Spinal cord (tissue), 10 donors: ENCODE measurements around the gene ENTPD8. TPM values are rescaled to one million over a fixed set of nuclear protein-coding genes. Genes with fewer than 3 reads are reported as not detected.
A peak's percentile ranks its signal among the peaks of the same experiment; 100 is the strongest.

Experiments
- DNase-seq, 6 donors: peaks; one replicate each; pipeline versions ENCODE4 v3.0.0 to v3.0.0-alpha.2; 2013 to 2015; ENCODE audit warnings: low spot score in 6 of 6, low read depth in 4 of 6
- H3K27ac ChIP-seq: one replicate; pipeline ENCODE4 v1.5.1; 2013; ENCODE audit warnings: low read depth, low read length, control low read depth
- H3K27me3 ChIP-seq: one replicate; pipeline ENCODE4 v1.6.1; 2013; ENCODE audit warnings: low read length; ENCODE audit not compliant: control insufficient read depth, insufficient read depth
- H3K36me3 ChIP-seq: one replicate; pipeline ENCODE4 v1.6.1; 2013; ENCODE audit warnings: low read length; ENCODE audit not compliant: control insufficient read depth, insufficient read depth
- H3K4me1 ChIP-seq: one replicate; pipeline ENCODE4 v1.6.1; 2013; ENCODE audit warnings: low read length; ENCODE audit not compliant: control insufficient read depth, insufficient read depth
- H3K4me3 ChIP-seq: one replicate; pipeline ENCODE4 v1.5.1; 2013; ENCODE audit warnings: low read depth, low read length, control low read depth
- H3K9me3 ChIP-seq: one replicate; pipeline ENCODE4 v1.6.1; 2013; ENCODE audit warnings: low read length; ENCODE audit not compliant: control insufficient read depth, insufficient read depth
- WGBS: methylation state at CpG from one replicate; pipeline ENCODE4 v1.1.5; 2013; ENCODE audit warnings: missing lambda C conversion rate; ENCODE audit not compliant: insufficient coverage; 5-methylcytosine and 5-hydroxymethylcytosine counted together
- polyA plus RNA-seq, 2 donors: library from polyadenylated mRNA; unstranded; fragments of 120-200 nt; gene quantifications; one replicate each; pipeline ENCODE4 v1.2.1, GENCODE V29; 2013; ENCODE audit not compliant: insufficient read length in 2 of 2
- total RNA-seq, 2 donors: library from RNA; depleted of rRNA in 1 of 2; stranded (reverse); fragments of 120-200 nt in 1 of 2; fragments of >200 nt in 1 of 2; gene quantifications; one replicate each; pipeline versions ENCODE4 v1.2.3 to v1.2.4, GENCODE V29; 2013 to 2014
- donor health status: healthy.

ENTPD8 gene
- total and polyA plus RNA-seq, 4 donors: 0.39 to 1.1 (median 0.90) TPM; not detected in 1

DNA sequence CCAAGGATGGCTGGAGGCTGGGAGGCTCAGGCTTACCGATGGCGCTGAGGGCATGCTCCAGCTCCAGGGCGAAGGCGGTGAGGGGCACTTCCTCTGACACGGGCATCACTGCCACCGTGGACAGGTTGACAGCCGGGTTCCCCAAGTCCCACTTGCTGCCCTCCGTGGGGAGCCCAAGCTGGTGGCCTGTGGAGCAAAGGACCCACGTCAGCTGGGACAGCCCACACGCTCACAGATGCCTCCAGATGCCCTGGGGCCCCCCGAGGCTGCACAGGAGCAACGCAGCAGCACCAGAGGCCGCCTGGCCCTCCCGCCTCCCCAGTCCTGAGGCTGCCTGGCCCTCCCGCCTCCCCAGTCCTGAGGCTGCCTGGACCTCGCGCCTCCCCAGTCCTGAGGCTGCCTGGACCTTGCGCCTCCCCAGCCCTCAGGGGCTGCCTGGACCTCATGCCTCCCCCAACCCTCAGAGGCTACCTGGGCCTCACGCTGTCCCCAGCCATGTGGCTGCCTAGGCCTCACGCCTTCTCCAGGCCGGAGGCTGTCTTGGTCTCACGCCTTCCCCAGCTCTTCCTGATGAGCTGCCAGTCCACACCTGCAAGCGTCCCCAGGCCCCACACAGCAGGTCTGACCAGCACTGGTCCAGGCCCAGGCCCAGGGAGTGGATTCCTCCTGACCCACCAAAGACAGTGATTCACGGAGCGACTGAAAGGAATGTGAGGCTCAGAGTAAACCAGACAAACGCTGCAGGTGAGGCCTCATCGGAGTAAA lies 43.6 kb upstream of the ENTPD8 start:
- no peak for DNase-seq
- Histone ChIP-seq H3K36me3 (peaks cover 27% of the 10 kb centered on the region), H3K27ac (no peak overlapping the region), H3K9me3 (no peaks in the 10 kb centered on the region), H3K27me3 (no peaks in the 10 kb centered on the region), H3K4me1 (peaks cover 36% of the 10 kb centered on the region), H3K4me3 (no peak overlapping the region)
- 92% methylated on average over 27 of the region's 27 CpGs for WGBS

DNA sequence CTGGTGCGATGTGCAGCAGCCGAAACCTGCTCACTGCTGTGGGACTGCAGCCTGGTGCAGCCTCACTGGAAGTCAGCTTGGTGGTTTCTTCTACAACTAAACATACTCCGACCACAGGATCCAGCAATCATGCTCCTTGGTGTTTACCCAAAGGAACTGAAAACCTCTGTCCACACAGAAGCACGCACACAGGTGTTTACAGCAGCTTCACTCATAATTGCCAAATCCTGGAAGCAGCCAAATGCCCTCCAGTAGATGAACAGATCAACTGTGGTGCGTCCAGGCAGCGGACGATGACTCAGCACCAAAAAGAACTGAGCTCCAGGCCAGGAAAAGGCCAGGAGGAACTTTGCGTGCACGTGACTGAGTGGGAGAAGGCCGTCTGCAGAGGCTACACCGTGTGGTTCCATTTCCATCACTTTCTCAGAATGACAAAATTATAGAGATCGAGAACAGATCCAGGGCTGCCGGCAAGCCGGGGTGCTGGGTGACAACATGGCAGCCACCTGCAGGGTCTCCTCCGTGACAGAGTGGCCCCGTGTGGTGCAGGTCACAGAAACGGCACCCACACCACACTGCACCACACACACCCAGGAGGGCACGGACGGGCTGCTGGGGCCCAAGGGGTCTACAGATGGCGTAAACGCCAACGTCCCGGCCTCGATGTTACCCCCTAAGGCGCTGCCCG lies 41.1 kb upstream of the ENTPD8 start:
- Histone ChIP-seq H3K27me3 (no peaks in the 10 kb centered on the region), H3K4me1 (peaks cover 39% of the 10 kb centered on the region), H3K36me3 (peaks cover 32% of the 10 kb centered on the region), H3K4me3 (no peak overlapping the region), H3K9me3 (no peaks in the 10 kb centered on the region), H3K27ac (no peak overlapping the region)
- 90% methylated on average over 20 of the region's 26 CpGs for WGBS
- DNase-seq: no peak

DNA sequence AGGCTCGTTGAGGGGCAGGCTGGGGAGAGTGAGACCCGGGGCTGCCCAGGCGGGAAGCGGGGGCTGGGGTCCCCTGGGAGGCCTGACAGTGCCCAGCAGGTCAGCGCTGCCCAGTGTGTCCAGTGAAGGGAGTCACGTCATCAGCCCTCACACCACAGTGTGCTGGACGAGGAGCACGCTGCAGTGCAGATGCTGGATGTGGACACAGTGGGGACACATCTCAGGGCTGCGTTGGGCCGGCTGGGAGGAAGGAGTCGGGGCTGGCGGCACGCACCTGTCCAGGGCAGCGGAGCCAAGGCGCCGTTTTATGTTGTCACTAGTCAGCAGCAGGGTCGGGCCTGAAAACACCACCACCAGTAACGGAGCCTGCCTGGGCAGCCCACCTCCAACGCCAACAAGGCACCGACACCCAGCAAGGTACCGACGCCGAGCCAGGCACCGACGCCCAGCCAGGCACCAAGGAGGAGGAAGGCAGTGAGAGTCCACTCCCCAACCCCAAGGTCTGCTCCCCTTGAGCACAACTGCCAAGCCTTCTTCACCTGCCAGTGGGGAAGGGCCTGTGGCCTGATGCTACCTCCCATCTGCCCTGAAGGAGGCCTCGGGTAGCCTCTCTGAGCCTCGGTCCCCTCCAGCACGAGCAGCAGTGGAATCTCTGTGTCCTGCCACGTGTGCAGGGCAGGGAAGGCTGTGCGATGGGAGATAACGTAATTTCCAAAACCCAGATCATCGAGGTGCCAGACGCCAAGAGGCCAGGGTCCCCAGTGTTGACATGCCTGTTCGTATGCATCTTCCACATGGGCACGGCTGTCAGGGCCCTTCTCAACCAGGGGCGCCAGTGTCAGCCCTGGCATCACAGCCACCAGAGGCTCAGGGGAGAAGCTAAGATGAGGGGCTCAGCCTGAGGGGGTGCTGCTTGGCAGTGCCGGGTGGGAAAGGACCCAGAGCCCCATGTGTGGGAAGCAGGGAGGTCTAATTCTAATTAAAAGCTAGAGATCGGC lies 39.8 kb upstream of the ENTPD8 start:
- H3K36me3 ChIP-seq: peaks cover 29% of the 10 kb centered on the region
- no peak overlapping the region for H3K4me3 ChIP-seq
- no peaks in the 10 kb centered on the region for H3K27me3 ChIP-seq
- whole genome bisulfite sequencing: 90% methylated on average over 30 of the region's 38 CpGs
- H3K27ac ChIP-seq: no peak overlapping the region
- no peak for DNase-seq
- H3K9me3 ChIP-seq: no peaks in the 10 kb centered on the region
- peaks cover 27% of the 10 kb centered on the region for H3K4me1 ChIP-seq

DNA sequence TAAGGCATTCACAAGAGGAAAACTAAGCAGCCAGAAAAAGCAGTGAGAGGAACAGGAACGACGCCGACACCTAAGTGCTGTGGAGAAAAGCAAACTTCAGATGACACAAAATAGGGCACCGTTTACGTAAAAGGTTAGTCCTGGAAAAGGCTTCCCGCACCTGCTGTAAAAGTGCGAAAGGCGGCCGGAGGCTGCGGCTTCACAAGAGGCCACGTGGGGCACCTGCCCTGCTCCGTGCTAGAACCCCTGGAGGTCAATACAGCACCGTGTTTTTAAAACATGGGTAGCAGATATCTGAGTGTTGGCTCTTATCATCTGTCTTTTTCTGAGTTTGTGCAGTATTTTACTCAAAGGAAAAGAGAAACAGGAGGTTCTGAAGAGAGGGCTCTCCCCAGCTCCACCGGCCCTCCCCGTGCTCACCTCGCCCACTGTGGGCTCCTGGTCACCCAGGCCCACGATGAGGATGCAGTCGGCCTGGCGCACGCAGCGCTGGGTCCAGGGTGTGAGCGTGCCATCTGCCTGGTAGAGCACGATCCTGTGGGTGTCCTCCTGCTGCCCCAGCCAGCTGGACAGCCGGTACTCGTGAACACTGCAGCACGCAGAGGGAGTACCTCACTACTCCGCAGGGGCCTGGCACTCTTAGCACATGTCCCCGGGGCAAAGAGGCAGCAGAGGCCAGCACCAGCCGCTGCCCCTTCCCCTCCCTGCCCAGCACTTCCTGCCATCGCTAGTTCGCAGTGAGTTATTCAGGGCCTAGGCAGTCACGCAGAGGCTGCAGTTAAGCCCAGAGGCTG lies 38.9 kb upstream of the ENTPD8 start:
- H3K9me3 ChIP-seq: peaks cover 4% of the 10 kb centered on the region
- no peak for DNase-seq
- peaks cover 27% of the 10 kb centered on the region for H3K4me1 ChIP-seq

DNA sequence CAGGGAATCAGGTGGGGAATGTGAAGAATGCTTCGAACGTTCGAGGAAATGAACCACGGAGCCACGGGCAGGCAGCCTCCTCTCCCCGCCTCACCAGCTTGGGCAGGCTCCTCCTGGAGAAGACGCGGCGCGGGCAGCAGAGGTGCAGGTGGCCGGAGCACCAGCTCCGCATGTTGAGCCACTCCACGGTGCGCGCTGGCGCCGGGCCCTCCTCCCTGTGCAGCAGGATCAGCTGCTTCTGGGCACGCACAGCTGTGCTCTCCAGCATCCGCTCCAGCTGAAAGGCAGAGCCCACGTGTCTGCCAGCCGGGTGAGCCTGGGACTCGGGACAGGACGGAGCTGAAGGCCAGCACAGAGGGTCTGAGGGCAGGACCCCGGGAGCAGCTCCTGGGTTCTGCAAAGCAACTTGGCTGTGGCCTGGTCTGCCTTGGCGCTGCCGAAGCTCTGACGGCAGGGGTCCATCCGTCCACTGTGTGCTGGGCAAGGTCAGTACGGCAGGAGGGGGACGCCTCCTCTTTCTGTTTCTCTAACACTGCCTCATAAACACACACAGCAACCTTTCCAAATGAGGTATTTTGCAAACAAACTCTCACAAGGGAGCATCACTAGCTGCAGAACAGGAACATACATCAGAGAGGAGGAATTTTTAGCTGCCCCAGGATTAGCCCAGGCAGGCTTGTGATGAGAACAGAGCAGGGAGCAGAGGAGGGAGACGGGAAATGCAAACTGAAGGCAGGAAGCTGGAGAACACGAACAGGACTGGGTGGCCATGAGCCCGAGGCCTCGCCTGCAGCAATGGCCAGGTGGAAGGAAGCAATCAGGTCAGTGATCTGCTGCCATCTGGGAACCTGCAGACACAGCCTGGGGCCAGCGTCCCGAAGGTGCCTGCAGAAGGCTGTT lies 38.1 kb upstream of the ENTPD8 start:
- Histone ChIP-seq H3K9me3 (peaks cover 4% of the 10 kb centered on the region), H3K4me1 (peaks cover 27% of the 10 kb centered on the region), H3K27me3 (no peaks in the 10 kb centered on the region), H3K36me3 (peaks cover 25% of the 10 kb centered on the region), H3K27ac (peak overlapping the region; percentile 16), H3K4me3 (no peak overlapping the region)
- DNase-seq: peak in 2 of 6 donors; percentile 61 to 66
- 52% methylated on average over 34 of the region's 36 CpGs for WGBS

More for the DNA sequence above, 38.9 kb upstream of the ENTPD8 start:
- peaks cover 25% of the 10 kb centered on the region for H3K36me3 ChIP-seq
- WGBS: 81% methylated on average over 32 of the region's 32 CpGs
- no peak overlapping the region for H3K4me3 ChIP-seq
- H3K27ac ChIP-seq: no peak overlapping the region
- H3K27me3 ChIP-seq: no peaks in the 10 kb centered on the region

DNA sequence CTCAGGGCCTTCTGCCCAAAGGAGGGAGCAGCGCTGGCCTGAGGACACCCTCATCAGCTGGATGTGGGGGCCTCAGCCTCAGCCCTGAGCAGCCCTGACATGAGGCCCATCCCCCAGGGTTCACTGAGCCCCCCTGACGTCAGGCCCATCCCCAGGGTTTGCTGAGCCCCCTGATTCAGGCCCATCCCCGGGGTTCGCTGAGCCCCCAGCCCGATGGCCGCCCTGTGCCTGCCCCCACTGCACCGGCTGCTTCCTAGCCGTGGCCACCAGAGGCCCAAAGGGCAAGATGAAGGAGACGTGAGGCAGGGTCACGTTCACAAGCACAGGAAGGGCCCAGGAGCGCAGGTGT lies 37.4 kb upstream of the ENTPD8 start:
- H3K9me3 ChIP-seq: peaks cover 4% of the 10 kb centered on the region
- H3K27ac ChIP-seq: no peak overlapping the region
- peaks cover 27% of the 10 kb centered on the region for H3K4me1 ChIP-seq
- no peak for DNase-seq
- H3K4me3 ChIP-seq: no peak overlapping the region
- H3K27me3 ChIP-seq: no peaks in the 10 kb centered on the region
- 72% methylated on average over 11 of the region's 11 CpGs for WGBS
- peaks cover 25% of the 10 kb centered on the region for H3K36me3 ChIP-seq

DNA sequence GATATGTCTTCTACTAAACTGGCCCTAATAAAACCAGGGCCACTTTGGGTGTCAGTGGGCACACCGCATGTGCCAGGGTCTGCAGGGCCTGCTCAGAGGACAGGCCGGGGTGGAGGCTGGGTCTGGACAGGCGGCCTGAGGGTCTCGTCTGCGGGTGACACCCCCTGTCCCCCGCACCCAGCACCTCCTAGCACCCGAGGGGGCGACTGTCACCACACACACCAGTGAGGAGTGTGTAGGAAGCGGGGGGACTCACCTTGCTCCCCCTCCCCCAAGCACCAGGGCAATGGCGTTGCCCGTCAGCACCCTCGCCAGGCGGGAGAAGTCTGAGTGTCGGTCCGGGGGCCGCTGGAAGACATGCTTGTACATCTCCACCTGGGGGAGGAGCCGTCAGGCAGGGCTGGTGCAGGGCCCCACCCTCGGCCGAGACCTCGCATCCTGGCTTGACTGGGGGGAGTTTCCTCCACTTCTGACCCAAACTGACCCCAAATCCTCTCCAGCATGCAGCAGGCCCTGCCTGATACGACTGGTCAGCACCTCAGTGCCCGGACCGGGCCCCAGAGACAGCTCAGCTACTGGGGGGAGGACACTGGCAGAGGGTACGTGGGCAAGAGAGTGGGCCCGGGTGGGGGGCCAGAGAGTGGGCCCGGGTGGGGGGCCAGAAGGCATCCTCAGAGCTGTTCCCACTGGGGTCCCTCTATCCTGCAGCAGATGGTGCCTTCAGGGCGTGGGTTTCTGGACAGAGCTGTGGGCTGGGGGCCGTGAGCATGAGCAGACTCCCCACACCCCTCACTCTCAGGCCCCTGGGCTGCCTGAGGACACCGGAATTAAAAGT lies 36.8 kb upstream of the ENTPD8 start:
- H3K4me3 ChIP-seq: no peak overlapping the region
- 91% methylated on average over 24 of the region's 29 CpGs for WGBS
- peaks cover 27% of the 10 kb centered on the region for H3K4me1 ChIP-seq
- H3K27me3 ChIP-seq: no peaks in the 10 kb centered on the region
- no peak for DNase-seq
- H3K36me3 ChIP-seq: peaks cover 25% of the 10 kb centered on the region
- peaks cover 4% of the 10 kb centered on the region for H3K9me3 ChIP-seq
- no peak overlapping the region for H3K27ac ChIP-seq

DNA sequence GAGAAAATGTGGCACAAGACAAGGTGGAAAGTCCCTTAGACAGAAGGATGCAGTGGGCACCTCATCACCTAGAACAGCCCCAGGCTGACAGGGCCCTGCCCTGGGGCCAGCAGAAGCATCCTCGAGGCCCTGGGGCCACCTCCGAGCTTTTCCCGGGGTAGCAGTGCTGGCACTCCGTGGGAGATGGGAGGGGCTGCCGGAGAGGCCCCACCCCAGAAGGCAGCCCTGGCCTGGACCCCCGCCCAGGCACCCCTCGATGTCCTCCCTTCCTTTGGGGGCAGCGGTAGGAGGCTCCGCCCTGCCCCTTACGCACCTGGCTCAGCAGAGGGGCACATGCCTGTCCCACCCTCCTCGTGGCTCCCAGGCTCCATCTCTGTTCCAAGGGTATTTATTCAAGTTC lies 35.7 kb upstream of the ENTPD8 start:
- no peak overlapping the region for H3K27ac ChIP-seq
- DNase-seq: no peak

More for the DNA sequence above, 35.7 kb upstream of the ENTPD8 start:
- no peak overlapping the region for H3K4me3 ChIP-seq
- WGBS: 86% methylated on average over 9 of the region's 11 CpGs
- H3K36me3 ChIP-seq: peaks cover 25% of the 10 kb centered on the region
- peaks cover 4% of the 10 kb centered on the region for H3K9me3 ChIP-seq
- H3K27me3 ChIP-seq: no peaks in the 10 kb centered on the region
- peaks cover 27% of the 10 kb centered on the region for H3K4me1 ChIP-seq
